Ishikawa (cell line): ENCODE measurements around the gene CAMK1D.

Experiments used
- CEBPB ChIP-seq: IDR thresholded peaks from 2 replicates; pipeline ENCODE4 v1.6.1; 2012
- CREB1 ChIP-seq: IDR thresholded peaks from 2 replicates; pipeline ENCODE4 v1.6.1; 2012; ENCODE audit warnings: low read depth
- EGR1 ChIP-seq: IDR thresholded peaks from 2 replicates; pipeline ENCODE4 v1.6.1; 2012
- EP300 ChIP-seq: IDR thresholded peaks from 2 replicates; pipeline ENCODE4 v1.6.1; 2012; ENCODE audit warnings: borderline replicate concordance
- FOXM1 ChIP-seq: IDR thresholded peaks from 2 replicates; pipeline ENCODE4 v1.6.1; 2012; ENCODE audit warnings: low read depth, borderline replicate concordance
- NFIC ChIP-seq: IDR thresholded peaks from 2 replicates; pipeline ENCODE4 v1.6.1; 2012
- RAD21 ChIP-seq: IDR thresholded peaks from 2 replicates; pipeline ENCODE4 v1.6.1; 2012; ENCODE audit warnings: low read depth
- REST ChIP-seq: IDR thresholded peaks from 2 replicates; pipeline ENCODE4 v1.6.1; 2012; ENCODE audit warnings: low read depth, mild to moderate bottlenecking
- TAF1 ChIP-seq: IDR thresholded peaks from 2 replicates; pipeline ENCODE4 v1.6.1; 2012; ENCODE audit warnings: low read depth, mild to moderate bottlenecking
- TCF12 ChIP-seq: IDR thresholded peaks from 2 replicates; pipeline ENCODE4 v1.6.1; 2012; ENCODE audit warnings: low read depth
- TEAD4 ChIP-seq: IDR thresholded peaks from 2 replicates; pipeline ENCODE4 v1.6.1; 2012
- YY1 ChIP-seq: IDR thresholded peaks from 2 replicates; pipeline ENCODE4 v1.6.1; 2012; ENCODE audit warnings: low read depth
- ZBTB7A ChIP-seq: IDR thresholded peaks from 2 replicates; pipeline ENCODE4 v1.6.1; 2012; ENCODE audit warnings: low read depth
- TF ChIP-seq, protein P1 (sequence below): IDR thresholded peaks from 2 replicates; pipeline ENCODE4 v1.6.1; 2012
- TF ChIP-seq, protein P2 (sequence below): IDR thresholded peaks from 2 replicates; pipeline ENCODE4 v1.6.1; 2012

Gene CAMK1D

DNA sequence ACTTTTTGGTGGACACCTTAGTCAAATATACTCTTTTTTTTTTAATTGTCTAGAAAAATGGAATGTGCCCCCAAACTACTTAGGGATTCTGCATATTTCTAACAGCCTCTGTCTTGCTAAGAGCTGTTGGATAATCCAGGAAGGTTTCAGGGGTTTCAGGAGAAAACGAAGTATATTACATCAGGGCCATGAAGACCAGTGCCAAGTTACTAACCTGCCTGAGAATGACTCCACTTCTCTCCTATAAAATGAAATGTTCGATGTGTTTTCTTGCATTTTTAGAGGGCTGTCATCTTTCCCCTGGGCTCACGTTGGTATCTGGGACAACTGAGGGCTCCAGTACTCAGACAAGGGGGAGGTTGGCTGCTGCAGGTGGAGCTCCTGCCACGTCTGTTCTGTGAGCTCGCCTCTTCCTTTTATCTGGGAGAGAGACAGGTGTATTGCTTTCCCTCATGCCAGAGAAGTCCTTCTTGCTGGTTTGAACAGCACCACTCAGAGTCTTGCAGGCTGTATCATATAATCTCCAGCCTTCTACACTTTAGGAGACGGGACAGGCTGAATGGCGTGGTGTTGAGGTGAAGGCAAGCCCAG is 71.3 kb downstream of the CAMK1D start:
- TF ChIP-seq ZBTB7A = no peak
- TF ChIP-seq TCF12 = no peak
- no peak for TF ChIP-seq REST
- TF ChIP-seq FOXM1 = no peak
- no peak for TF ChIP-seq TAF1
- TF ChIP-seq, protein P1, sequence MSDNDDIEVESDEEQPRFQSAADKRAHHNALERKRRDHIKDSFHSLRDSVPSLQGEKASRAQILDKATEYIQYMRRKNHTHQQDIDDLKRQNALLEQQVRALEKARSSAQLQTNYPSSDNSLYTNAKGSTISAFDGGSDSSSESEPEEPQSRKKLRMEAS = no peak
- TF ChIP-seq EP300 = no peak
- TF ChIP-seq, protein P2, sequence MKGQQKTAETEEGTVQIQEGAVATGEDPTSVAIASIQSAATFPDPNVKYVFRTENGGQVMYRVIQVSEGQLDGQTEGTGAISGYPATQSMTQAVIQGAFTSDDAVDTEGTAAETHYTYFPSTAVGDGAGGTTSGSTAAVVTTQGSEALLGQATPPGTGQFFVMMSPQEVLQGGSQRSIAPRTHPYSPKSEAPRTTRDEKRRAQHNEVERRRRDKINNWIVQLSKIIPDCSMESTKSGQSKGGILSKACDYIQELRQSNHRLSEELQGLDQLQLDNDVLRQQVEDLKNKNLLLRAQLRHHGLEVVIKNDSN = no peak
- TF ChIP-seq CEBPB = no peak
- no peak for TF ChIP-seq TEAD4
- no peak for TF ChIP-seq YY1
- no peak for TF ChIP-seq RAD21
- TF ChIP-seq EGR1 = no peak
- no peak for TF ChIP-seq NFIC
- no peak for TF ChIP-seq CREB1

GRCh38 chr10:12422189-12422588 is 72.8 kb downstream of the CAMK1D start:
- TF ChIP-seq RAD21 = no peak
- TF ChIP-seq FOXM1 = no peak
- TF ChIP-seq CREB1 = no peak
- no peak for TF ChIP-seq EP300
- TF ChIP-seq, protein P2 = no peak
- TF ChIP-seq ZBTB7A = no peak
- TF ChIP-seq EGR1 = no peak
- no peak for TF ChIP-seq YY1
- TF ChIP-seq CEBPB = no peak
- no peak for TF ChIP-seq REST
- TF ChIP-seq TCF12 = no peak
- no peak for TF ChIP-seq TEAD4
- TF ChIP-seq TAF1 = no peak
- TF ChIP-seq, protein P1 = no peak
- TF ChIP-seq NFIC = no peak

DNA sequence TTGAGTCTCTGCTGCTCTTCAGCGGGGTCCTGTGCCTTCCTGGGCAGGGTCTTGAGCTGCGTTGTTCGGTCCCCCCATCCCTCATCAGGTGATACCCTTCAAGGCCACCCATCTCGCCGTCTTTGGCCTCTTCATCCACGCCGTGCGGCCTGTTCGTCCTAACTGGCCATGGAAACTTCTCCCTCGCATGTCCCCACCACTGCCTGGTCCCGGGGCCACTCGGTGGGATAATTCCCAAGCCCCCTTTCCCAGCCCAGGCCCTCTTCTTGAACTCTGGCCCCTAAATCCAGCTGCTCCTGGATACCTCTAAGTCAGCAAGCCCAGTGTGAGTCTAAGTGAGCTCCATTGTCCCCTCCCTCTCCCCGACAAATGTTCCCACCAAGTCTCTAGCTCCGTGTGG is 74.5 kb downstream of the CAMK1D start:
- TF ChIP-seq CREB1 = no peak
- no peak for TF ChIP-seq TEAD4
- no peak for TF ChIP-seq TCF12
- TF ChIP-seq, protein P2 = no peak
- no peak for TF ChIP-seq CEBPB
- TF ChIP-seq FOXM1 = no peak
- TF ChIP-seq EGR1 = no peak
- TF ChIP-seq TAF1 = no peak
- no peak for TF ChIP-seq REST
- TF ChIP-seq YY1 = no peak
- no peak for TF ChIP-seq NFIC
- TF ChIP-seq EP300 = no peak
- no peak for TF ChIP-seq ZBTB7A
- TF ChIP-seq, protein P1 = no peak
- TF ChIP-seq RAD21 = no peak

GRCh38 chr10:12427276-12427675 is 77.9 kb downstream of the CAMK1D start:
- TF ChIP-seq, protein P2 = no peak
- TF ChIP-seq REST = no peak
- no peak for TF ChIP-seq CEBPB
- no peak for TF ChIP-seq NFIC
- no peak for TF ChIP-seq TCF12
- no peak for TF ChIP-seq EGR1
- TF ChIP-seq YY1 = no peak
- no peak for TF ChIP-seq ZBTB7A
- TF ChIP-seq, protein P1 = no peak
- TF ChIP-seq TEAD4 = no peak
- TF ChIP-seq TAF1 = no peak
- no peak for TF ChIP-seq RAD21
- no peak for TF ChIP-seq EP300
